Activated naive CD4-positive, alpha-beta T cell treated with anti-CD3 and anti-CD28 coated beads, Interleukin-2, amount 50 U/mL, for 24 hours (primary cell): ENCODE measurements around the gene IFNGR1.
A peak's percentile ranks its signal among the peaks of the same experiment; 100 is the strongest.

Experiments used
- H3K27ac Mint-ChIP-seq: one replicate; pipeline ENCODE4 v1.8.0; 2021; ENCODE audit warnings: mild to moderate bottlenecking, mixed read lengths
- H3K27me3 Mint-ChIP-seq: one replicate; pipeline ENCODE4 v1.8.0; 2021; ENCODE audit warnings: mixed read lengths
- H3K36me3 Mint-ChIP-seq: one replicate; pipeline ENCODE4 v1.8.0; 2021; ENCODE audit warnings: mixed read lengths
- H3K4me1 Mint-ChIP-seq: one replicate; pipeline ENCODE4 v1.8.0; 2021; ENCODE audit warnings: mixed read lengths
- H3K4me3 Mint-ChIP-seq: one replicate; pipeline ENCODE4 v1.8.0; 2021; ENCODE audit warnings: mild to moderate bottlenecking, mixed read lengths
- H3K9me3 Mint-ChIP-seq: one replicate; pipeline ENCODE4 v1.8.0; 2021; ENCODE audit warnings: mixed read lengths

IFNGR1 gene

DNA sequence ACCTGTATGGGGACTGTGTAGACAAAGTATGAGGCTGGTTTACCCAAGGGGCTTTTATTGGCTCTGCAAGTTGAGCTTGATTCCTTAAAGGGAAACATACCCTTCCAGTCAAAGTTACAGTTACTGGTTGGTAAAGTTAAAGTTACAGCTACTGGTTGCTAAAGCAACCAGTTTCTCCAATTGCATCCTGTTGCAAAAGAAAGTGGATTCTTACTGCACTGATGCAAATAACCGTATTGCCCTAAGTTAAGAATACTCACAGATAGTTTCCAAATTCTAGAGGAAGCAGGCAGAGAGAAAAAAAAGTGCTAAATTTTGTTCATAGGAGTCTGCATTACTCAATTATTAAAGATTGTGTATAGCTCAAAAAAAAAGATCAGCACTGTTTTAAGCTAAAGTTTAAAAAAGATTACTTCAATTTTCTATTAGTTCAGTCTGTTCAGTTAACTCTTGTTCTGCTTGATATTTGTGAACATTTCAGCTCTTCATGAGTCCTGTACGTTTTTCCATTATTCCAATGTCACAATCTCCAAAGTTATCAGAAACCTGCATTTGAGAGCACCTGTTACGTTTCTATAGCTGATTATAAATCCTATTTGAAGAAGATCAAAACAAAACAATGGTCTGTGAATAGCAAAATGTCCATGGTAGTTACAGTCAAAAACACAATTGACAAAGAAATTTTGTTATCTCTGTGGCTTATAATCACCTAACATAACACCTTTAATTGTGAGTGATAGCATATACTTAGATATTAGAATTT lies 37.1 kb downstream of the IFNGR1 start:
- Mint-ChIP-seq H3K27ac (no peak overlapping the region), H3K27me3 (peaks cover 4% of the 10 kb centered on the region), H3K9me3 (peaks cover 8% of the 10 kb centered on the region), H3K4me1 (no peaks in the 10 kb centered on the region), H3K4me3 (no peak overlapping the region), H3K36me3 (peaks cover 11% of the 10 kb centered on the region)

DNA sequence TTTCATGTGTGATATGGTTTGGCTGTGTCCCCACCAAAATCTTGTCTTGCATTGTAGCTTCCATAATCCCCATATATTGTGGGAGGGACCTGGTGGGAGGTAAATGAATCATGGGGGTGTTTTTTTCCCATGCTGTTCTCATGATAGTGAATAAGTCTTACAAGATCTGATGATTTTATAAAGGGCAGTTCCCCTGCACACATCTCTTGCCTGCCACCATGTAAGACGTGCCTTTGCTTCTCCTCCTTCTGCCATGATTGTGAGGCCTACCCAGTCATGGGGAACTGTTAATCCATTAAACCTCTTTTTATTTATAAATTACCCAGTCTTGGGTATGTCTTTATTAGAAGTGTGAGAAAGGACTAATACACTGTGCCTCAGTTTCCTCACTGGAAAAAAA lies 41.6 kb downstream of the IFNGR1 start:
- peaks cover 2% of the 10 kb centered on the region for H3K27me3 Mint-ChIP-seq
- no peak overlapping the region for H3K27ac Mint-ChIP-seq
- no peaks in the 10 kb centered on the region for H3K4me1 Mint-ChIP-seq
- H3K4me3 Mint-ChIP-seq = no peak overlapping the region
- no peaks in the 10 kb centered on the region for H3K9me3 Mint-ChIP-seq
- H3K36me3 Mint-ChIP-seq = peaks cover 3% of the 10 kb centered on the region

DNA sequence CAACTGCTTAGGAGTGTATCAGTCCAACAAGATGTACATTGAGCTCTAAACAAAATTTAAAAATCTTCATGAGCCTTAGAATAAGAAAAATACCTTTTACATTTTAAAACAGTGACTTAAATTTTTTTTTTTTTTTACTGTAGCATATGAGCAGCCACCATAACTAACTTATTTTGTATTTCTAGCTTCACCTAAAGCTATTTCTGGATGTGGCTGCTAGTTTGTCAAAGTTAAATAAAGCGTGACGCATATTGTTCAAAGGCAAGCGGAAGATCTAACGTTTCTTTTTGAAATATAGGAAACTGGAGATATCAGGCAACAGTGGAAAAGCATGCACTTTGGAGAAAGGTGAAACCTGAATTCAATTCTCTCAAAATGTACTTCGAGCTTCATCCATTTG lies 42.5 kb downstream of the IFNGR1 start:
- peaks cover 1% of the 10 kb centered on the region for H3K36me3 Mint-ChIP-seq

DNA sequence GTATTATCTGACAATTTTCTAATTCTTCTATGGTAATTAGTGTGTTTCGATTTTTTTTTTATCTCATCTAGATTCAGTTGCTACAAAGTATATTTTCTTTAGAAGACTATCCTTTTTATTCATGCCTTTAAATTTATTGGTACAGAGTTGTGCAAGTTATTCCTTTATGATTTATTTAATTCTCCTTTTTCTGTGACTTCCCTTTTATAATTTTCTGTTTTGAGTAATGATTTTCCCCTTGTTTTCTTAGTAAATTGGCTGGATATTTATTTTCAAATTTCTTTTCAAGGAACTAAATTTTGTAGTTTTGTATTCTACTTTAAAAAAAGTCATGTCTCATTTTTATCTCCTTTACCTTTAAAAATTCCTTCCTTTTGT lies 43.3 kb downstream of the IFNGR1 start:
- Mint-ChIP-seq H3K4me3 (no peak overlapping the region), H3K36me3 (no peaks in the 10 kb centered on the region), H3K27ac (no peak overlapping the region), H3K4me1 (no peaks in the 10 kb centered on the region), H3K9me3 (no peaks in the 10 kb centered on the region), H3K27me3 (peaks cover 2% of the 10 kb centered on the region)

More for the DNA sequence above, 42.5 kb downstream of the IFNGR1 start:
- Mint-ChIP-seq H3K27ac (no peak overlapping the region), H3K9me3 (no peaks in the 10 kb centered on the region), H3K27me3 (peaks cover 2% of the 10 kb centered on the region), H3K4me1 (no peaks in the 10 kb centered on the region), H3K4me3 (no peak overlapping the region)

DNA sequence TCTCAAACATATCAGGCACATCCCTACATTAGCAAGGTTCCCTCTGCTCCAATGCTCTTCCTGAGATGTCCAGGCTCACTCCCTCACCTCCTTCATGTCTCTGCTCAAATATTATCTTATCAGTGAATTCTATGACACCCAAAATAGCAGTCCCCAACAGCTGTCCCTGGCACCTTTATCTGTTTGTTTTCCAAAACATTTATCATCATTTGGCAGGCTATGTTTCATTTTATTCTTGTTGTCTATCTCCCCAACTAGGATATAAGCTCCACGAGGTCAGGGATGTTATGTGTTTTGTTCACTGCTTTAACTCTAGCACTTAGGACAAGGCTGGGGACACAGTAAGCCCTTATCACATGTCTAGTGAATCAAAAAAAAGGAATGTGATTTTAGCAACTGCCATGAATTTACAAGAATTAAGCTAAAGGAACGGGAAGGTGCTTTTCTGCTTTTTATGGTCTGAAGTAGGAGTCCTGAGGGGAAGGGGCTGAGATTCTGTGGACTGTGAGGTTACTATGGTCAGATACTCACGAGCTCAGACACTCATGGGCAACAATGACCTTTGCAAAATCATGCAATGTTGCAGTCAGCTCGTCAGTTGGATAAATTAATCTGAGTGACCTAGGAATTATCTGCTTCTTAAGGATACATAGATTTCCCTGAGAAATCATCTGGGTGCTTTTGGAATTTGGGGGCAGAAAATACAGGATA lies 43.9 kb downstream of the IFNGR1 start:
- no peaks in the 10 kb centered on the region for H3K4me1 Mint-ChIP-seq
- no peak overlapping the region for H3K4me3 Mint-ChIP-seq
- H3K27ac Mint-ChIP-seq = no peak overlapping the region
- no peaks in the 10 kb centered on the region for H3K9me3 Mint-ChIP-seq
- no peaks in the 10 kb centered on the region for H3K36me3 Mint-ChIP-seq
- peaks cover 2% of the 10 kb centered on the region for H3K27me3 Mint-ChIP-seq

DNA sequence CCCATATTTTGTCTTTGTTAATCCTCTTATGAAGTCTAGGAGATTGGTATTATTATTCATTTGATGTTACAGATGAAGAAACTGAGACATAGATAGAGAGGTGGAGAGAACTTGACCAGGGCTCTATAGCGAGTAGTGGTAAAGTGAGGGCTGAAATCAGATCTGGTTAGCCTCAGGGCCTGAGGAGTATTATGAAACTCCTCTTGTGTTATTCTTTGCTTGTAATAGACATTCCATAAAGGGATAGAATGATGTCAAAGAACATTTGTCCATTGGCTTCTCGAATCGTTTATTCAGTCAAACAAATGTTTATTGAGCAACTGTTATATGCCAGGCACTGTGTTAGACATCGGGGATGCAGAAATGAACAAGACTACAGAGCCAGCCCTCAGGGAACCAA lies 45.7 kb downstream of the IFNGR1 start, which contains the start of gene IL22RA2:
Gene IL22RA2 (minus strand): TSS at position 144 of the 400 bp plus-strand sequence. CDS start 11,895 bp downstream, outside the sequence.
- Mint-ChIP-seq H3K36me3 (no peaks in the 10 kb centered on the region), H3K9me3 (no peaks in the 10 kb centered on the region), H3K4me3 (no peak within 1 kb of the TSS), H3K4me1 (no peaks in the 10 kb centered on the region), H3K27ac (no peak within 1 kb of the TSS), H3K27me3 (peaks cover 2% of the 10 kb centered on the region)

DNA sequence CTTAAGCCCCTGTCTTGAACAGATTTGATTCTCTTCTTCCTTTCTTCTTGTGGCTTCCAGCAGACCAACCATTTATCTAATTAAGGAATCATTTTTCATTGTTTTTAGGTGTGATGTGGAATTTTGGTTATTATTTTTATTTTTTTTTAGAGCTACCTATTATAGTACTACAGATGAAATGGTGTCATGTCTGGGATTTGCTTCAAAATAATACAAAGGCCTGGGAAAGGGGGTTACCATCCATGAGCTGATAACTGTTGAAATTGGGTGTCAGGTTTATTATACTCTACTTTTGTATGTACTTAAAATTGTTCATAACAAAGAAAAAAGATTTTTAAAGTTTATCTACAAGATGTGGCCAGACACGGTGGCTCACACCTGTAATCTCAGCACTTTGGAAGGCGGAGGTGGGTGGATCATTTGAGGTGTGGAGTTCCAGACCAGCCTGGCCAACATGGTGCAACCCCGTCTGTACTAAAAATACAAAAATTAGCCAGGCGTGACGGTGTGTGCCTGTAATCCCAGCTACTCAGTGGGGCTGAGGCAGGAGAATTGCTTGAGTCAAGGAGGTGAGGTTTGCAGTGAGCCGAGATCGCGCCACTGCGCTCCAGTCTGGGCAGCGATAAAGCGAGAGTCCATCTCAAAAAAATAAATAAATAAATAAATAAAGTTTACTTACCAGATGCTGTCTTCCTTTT lies 46.3 kb downstream of the IFNGR1 start:
- H3K27ac Mint-ChIP-seq = no peak overlapping the region
- H3K27me3 Mint-ChIP-seq = peaks cover 2% of the 10 kb centered on the region
- H3K36me3 Mint-ChIP-seq = no peaks in the 10 kb centered on the region
- H3K9me3 Mint-ChIP-seq = no peaks in the 10 kb centered on the region
- no peaks in the 10 kb centered on the region for H3K4me1 Mint-ChIP-seq
- H3K4me3 Mint-ChIP-seq = no peak overlapping the region

DNA sequence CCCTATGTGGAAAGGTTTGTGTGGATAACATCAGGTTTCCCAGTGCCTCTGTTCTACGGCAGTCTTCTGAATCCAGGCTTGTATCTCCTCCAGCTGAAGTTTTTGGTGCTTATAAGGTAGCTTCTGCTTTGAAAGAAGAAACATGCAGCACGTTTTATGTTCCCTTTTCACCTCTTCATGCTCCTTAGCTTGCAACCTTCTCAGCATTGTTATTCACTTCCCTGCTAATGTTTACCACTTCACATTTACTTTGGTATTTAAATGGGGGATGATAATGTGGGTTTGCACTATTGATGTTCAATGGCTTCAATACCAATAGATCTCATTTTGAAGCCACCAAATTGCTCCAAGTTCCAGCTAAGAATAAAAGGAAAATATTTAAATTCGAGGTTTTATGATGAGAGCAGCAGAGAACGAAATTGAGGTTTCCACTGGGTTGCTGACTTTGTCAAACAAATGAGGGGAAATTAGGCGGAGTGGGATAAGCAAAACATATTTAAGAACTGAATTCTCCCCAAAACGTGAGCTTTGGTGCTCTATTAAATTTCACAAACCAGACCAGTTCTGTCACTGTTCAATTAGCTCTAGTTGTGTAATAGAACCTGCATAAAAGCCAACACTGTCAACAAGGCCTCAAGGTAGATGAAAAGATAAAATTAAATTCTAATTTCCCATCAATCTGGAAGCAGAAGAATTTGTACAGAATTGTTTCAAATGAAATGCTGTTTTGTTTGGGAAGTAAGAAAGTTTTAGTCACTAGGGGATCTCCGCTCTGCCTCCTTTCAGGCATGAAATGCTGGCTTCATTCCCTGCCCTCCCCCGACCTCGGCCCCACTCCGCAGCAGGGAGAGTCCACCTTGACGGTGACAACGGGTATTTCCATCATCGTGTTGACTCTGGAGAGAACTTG lies 47.1 kb downstream of the IFNGR1 start:
- Mint-ChIP-seq H3K4me1 (no peaks in the 10 kb centered on the region), H3K27me3 (peaks cover 1% of the 10 kb centered on the region), H3K27ac (no peak overlapping the region), H3K4me3 (no peak overlapping the region), H3K36me3 (no peaks in the 10 kb centered on the region), H3K9me3 (no peaks in the 10 kb centered on the region)

DNA sequence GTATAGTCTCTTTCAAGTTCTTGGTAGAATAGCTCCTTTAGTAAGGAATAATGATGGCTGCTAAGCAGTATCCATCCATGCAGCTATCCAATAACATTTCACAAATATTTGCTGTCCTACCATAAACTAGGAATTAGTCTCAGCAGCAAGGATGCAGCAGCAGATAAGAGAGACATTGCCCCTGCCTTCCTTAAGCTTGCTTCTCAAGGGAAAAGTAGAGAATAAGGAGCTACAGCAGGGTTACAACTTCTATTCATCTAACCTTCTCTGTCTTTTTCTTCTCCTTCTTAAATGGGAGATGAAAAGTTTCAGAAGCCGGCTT lies 48.2 kb downstream of the IFNGR1 start:
- H3K4me1 Mint-ChIP-seq = peaks cover 4% of the 10 kb centered on the region
- peaks cover 1% of the 10 kb centered on the region for H3K27me3 Mint-ChIP-seq
- no peak overlapping the region for H3K27ac Mint-ChIP-seq
- no peak overlapping the region for H3K4me3 Mint-ChIP-seq
- no peaks in the 10 kb centered on the region for H3K9me3 Mint-ChIP-seq
- no peaks in the 10 kb centered on the region for H3K36me3 Mint-ChIP-seq

DNA sequence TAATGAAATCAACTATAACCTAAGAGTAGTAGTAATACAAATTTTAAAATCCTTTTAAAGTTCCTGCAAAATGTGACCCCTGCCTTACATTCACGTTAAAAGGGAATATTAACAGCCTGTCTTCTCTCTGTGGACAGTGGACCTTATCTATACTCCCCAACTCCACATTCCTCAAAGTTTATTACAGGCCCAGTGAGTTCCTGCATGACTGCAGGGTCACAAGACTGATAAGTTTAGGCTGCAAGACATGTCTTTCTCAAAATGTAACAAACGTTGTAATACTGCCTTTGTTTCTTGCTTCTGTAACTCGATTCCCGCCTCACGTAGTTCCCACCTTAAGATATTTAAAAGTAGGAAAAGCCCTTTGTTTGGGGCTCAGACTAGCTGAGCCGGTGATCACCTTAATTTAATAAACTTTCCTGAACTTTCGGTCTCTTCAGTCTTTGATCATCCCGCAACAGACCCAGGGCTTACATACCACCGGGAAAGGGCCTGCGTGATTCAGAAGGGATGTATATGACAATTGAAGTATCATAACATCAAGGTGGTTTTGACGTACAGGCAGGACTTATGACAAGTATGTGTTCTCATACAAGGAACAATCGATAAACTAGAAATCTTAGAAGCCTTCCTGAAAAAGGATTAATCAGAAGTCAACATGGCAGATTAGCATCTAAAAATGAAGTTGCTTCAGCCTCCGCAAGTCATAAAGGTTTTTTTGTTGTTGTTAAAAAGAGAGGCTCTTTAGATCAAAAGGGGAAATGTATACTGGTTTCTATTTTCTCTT lies 48.7 kb downstream of the IFNGR1 start:
- Mint-ChIP-seq H3K36me3 (no peaks in the 10 kb centered on the region), H3K4me3 (no peak overlapping the region), H3K27ac (no peak overlapping the region), H3K9me3 (no peaks in the 10 kb centered on the region), H3K4me1 (peaks cover 6% of the 10 kb centered on the region), H3K27me3 (peaks cover 1% of the 10 kb centered on the region)

DNA sequence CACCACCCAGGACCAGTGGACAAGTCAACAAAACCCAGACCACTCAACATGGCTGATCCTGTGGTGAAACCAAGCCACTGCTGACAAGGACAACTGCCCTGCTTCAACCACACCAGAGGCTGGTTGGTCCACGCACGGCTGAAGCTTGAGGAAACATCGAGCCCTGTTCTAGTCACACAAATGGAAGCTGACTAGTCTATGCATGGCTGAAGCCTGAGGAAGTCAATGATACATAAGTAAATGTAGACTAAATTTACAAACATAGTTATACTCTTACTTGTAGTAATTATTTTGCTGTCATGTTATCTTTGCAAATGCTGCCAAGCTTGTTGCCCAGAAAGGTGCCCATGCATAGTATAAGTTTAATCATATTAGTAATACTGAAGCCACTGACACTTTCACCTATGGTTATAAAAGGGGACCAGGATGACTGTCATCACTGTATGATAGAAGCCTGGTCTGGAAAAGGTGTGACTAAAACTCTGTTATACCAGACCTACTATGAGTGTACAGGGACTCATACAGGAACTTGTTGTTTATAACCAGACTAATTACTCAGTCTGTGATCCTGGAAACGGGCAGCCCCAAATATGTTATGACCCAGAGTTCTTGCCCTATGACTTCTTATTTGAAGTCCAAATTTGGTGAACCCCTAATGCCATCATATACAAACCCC lies 51.3 kb downstream of the IFNGR1 start:
- Mint-ChIP-seq H3K27me3 (peaks cover 1% of the 10 kb centered on the region), H3K27ac (no peak overlapping the region), H3K4me3 (no peak overlapping the region), H3K4me1 (peaks cover 18% of the 10 kb centered on the region), H3K36me3 (peaks cover 3% of the 10 kb centered on the region), H3K9me3 (peaks cover 4% of the 10 kb centered on the region)

DNA sequence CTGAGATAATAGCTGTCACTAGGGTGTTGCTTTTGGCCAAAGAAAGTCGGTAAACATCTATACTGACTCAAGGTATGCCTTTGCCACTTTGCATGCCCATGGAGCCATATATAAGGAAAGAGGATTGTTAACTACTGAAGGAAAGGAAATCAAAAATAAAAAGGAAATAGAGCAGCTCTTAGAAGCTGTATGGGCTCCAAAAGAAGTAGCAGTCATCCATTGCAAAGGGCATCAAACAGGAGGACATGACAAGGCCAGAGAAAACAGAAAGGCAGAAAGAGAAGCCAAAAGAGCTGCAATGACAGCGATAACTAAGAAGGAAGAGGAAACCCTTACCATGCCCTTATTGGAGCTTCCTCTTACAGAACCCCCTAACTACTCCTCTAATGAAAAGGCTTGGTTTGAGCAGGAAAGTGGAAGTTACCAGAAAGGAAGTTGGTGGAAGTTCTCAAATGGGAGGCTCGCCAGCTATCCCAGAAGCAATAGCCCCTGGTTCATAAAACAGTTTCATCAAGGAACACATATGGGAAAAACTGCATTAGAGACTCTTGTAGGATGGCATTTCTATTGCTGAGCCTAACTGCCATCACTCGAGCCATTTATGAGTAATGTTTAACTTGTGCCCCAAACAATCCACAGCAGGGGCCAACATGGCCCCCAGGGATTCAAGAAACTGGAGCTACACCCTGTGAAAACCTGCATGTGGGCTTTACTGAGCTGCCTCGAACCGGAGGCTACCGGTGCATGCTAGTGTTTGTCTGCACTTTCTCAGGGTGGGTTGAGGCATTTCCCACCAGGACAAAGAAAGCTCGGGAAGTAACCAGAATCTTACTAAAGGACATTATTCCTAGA lies 52.7 kb downstream of the IFNGR1 start:
- peaks cover 4% of the 10 kb centered on the region for H3K27me3 Mint-ChIP-seq
- peaks cover 4% of the 10 kb centered on the region for H3K9me3 Mint-ChIP-seq
- H3K4me1 Mint-ChIP-seq = peaks cover 18% of the 10 kb centered on the region
- H3K4me3 Mint-ChIP-seq = peak overlapping the region; percentile 3
- H3K27ac Mint-ChIP-seq = no peak overlapping the region
- H3K36me3 Mint-ChIP-seq = peaks cover 3% of the 10 kb centered on the region

DNA sequence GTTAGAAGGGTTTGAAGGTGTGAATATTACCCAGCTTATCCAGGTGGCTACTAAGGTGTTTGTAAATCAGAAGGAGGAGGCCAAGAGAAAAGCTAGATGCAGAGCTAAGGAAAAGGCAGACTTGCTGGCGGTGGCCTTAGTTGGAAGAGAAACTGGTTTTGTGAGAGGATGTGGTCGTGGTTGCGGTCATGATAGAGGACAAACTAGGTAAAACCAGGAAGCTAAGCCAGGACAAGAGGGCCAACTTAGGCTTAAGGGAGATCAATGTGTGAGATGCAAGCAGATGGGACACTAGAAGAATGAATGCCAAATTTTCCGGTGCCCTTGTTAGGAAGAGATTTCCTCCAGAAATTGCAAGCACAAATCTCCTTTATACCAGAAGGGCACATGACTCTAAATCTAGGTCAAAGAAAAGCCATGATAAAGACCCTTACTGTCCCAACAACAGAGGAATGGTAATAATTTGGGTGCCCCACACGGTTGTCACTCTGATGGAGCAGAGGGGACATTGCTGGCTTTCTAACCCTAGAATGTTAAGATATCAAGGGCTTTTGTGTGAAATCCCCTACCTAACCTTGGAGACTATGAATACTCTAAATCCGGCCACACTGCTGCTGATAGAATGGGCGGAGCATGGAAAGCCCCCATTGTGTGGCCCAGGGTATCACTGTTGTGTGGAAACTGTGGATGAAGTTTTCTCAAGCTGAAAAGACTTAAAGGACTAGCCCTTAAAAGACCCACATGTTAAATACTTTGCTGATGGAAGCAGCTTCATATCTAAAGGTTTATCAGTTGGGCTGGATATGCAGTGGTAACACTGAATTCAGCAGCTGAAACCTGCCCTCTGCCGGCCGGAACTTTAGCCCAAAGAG lies 53.6 kb downstream of the IFNGR1 start:
- Mint-ChIP-seq H3K9me3 (peaks cover 4% of the 10 kb centered on the region), H3K4me1 (peaks cover 18% of the 10 kb centered on the region), H3K4me3 (no peak overlapping the region), H3K27me3 (peaks cover 6% of the 10 kb centered on the region), H3K36me3 (peaks cover 3% of the 10 kb centered on the region), H3K27ac (no peak overlapping the region)
